Activated T-cell treated with anti-CD3 and anti-CD28 coated beads, Interleukin-2, amount 50 U/mL, for 48 hours (primary cell): ENCODE results near the gene GREB1.
"Not testable (repeated sequence)": the region's sequence is repeated elsewhere in the genome, so short reads cannot be mapped to it uniquely, and the experiment has no call there.

Experiments used
- DNase-seq, 2 experiments: peaks; one replicate each; pipeline ENCODE4 v3.0.0-alpha.2; 2020

GREB1 gene

GRCh38 chr2:11646530-11646929, 112.7 kb downstream of the GREB1 start:
- DNase-seq = no peak

- DNase-seq = peak in 1 of 2 experiments; percentile 5
Measured at GRCh38 chr2:11647834-11648600, 114.2 kb downstream of the GREB1 start.

- DNase-seq = no peak
Measured at GRCh38 chr2:11649093-11649492, 115.2 kb downstream of the GREB1 start.

GRCh38 chr2:11651856-11652548, 118.2 kb downstream of the GREB1 start:
- no peak for DNase-seq

- no peak for DNase-seq
Measured at GRCh38 chr2:11652553-11652952, 118.7 kb downstream of the GREB1 start.

- DNase-seq = no peak
Measured at GRCh38 chr2:11655495-11655894, 121.7 kb downstream of the GREB1 start.

GRCh38 chr2:11656252-11656651, 122.4 kb downstream of the GREB1 start:
- DNase-seq = no peak

GRCh38 chr2:11656671-11657101, 122.8 kb downstream of the GREB1 start:
- DNase-seq = no peak

- no peak for DNase-seq
Measured at GRCh38 chr2:11657195-11657594, 123.3 kb downstream of the GREB1 start.

GRCh38 chr2:11657646-11658045, 123.8 kb downstream of the GREB1 start:
- DNase-seq = no peak

- no peak for DNase-seq
Measured at GRCh38 chr2:11658208-11659114, 124.6 kb downstream of the GREB1 start.

- no peak for DNase-seq
Measured at GRCh38 chr2:11659115-11659475, 125.2 kb downstream of the GREB1 start.

GRCh38 chr2:11659851-11660250, 126.0 kb downstream of the GREB1 start:
- DNase-seq = no peak

- not testable (repeated sequence) for DNase-seq
Measured at GRCh38 chr2:11660396-11660795, 126.6 kb downstream of the GREB1 start.

GRCh38 chr2:11661891-11662435, 128.1 kb downstream of the GREB1 start:
- no peak for DNase-seq

GRCh38 chr2:11662882-11663281, 129.0 kb downstream of the GREB1 start:
- DNase-seq = no peak

- no peak for DNase-seq
Measured at GRCh38 chr2:11663427-11663826, 129.6 kb downstream of the GREB1 start.

GRCh38 chr2:11665028-11665427, 131.2 kb downstream of the GREB1 start:
- DNase-seq = no peak

GRCh38 chr2:11665510-11666362, 131.9 kb downstream of the GREB1 start:
- no peak for DNase-seq

GRCh38 chr2:11667194-11667593, 133.3 kb downstream of the GREB1 start:
- DNase-seq = no peak

- DNase-seq = no peak
Measured at GRCh38 chr2:11667866-11668637, 134.2 kb downstream of the GREB1 start.
